ENCODE measurements around the gene HIP1R.
A peak's percentile ranks its signal among the peaks of the same experiment; 100 is the strongest.

The HIP1R gene

DNA sequence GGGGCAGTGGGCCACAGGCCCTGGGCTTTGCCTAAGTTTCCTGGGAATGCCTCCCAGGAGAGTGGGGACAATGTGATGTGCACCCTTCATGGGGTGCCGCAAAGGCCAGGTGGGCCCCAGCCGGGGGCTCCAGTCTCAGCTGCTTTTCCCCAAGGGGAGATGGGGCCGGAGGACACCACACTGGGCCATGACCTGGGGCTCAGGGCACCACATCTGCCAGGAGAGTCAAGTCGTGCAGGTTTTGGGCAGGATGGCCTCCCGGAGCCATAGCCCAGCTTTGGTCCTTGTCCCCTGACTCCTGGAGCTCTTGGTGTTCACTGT is 12.2 kb downstream of the HIP1R start:
- DNase-seq (ENCODE audit: low spot score), result no peak

DNA sequence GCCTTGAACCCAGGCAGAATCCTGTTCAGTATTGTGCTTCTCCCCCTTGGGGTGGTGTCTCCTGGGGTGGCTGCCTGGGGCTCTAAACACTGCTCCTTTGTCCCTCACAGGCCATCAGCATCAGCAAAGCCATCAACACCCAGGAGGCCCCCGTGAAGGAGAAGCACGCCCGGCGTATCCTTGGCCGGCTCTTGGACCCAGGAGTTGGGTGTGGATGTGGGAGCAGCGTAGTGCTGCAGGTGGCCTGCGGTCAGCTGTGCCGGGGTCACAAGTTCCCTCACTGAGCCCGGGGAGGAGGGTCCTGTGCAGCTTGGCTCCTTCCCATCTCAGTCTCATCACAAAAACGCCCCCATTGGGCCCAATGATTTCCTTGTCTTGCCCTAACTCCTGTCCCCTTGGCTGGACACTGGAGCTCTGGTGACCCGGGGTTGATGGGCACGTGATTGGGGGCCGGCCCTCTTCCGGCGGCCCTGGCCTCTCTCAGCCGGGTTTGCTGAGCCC is 12.7 kb downstream of the HIP1R start:
- no peak for DNase-seq (ENCODE audit: low spot score)

GRCh38 chr12:122848471-122849351 is 13.5 kb downstream of the HIP1R start:
- DNase-seq (ENCODE audit: low spot score), result no peak

- no peak for DNase-seq (ENCODE audit: low spot score)
Observed at GRCh38 chr12:122849352-122850047, 14.2 kb downstream of the HIP1R start.

DNA sequence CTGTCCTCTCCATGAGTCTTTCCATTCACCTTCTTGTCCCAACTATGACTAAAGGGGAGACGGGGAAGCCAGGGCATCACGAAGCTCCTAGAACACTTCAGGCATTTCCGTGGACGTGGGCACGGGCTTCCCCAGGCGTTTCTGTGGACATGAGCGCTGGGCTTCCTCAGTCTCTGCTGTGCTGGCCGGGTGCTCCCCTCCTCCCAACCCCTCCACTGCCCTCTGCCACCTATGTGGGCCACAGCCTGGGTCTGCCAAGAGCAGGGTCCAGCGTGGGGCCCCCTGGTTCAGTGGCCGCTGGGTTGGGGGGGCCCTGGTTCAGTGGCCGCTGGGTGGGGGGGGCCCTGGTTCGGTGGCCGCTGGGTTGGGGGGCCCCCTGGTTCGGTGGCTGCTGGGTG is 14.8 kb downstream of the HIP1R start:
- no peak for DNase-seq (ENCODE audit: low spot score)

- DNase-seq (ENCODE audit: low spot score), result no peak
Observed at GRCh38 chr12:122850695-122851350, 15.6 kb downstream of the HIP1R start.

GRCh38 chr12:122851820-122852219 is 16.6 kb downstream of the HIP1R start:
- no peak for DNase-seq (ENCODE audit: low spot score)

- no peak for DNase-seq (ENCODE audit: low spot score)
Observed at GRCh38 chr12:122852336-122853275, 17.3 kb downstream of the HIP1R start.

GRCh38 chr12:122853582-122854245 is 18.5 kb downstream of the HIP1R start:
- no peak for DNase-seq (ENCODE audit: low spot score)

DNA sequence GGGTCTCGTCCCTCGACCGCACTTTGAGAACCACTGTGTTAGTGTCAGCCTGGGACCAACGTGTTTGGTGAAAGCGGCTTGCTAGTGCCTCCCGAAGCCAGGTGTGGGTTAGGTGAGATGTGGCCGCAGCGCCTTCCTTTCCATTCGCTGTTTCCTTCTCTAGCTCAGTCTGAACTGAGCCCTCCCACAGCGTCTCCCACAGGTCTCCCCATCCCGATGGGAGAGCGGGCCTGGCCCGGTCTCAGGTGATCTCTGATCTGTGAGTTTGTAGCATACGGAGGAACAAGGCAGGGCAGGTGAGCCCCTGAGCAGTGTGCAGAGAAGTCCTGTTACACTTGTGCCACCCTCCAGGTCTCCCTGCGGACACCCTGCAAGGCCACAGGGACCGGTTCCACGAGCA is 19.3 kb downstream of the HIP1R start:
- DNase-seq (ENCODE audit: low spot score), result no peak

- DNase-seq (ENCODE audit: low spot score), result no peak
Observed at GRCh38 chr12:122855071-122855829, 20.0 kb downstream of the HIP1R start.

GRCh38 chr12:122855928-122856831 is 20.9 kb downstream of the HIP1R start:
- DNase-seq (ENCODE audit: low spot score), result no peak

DNA sequence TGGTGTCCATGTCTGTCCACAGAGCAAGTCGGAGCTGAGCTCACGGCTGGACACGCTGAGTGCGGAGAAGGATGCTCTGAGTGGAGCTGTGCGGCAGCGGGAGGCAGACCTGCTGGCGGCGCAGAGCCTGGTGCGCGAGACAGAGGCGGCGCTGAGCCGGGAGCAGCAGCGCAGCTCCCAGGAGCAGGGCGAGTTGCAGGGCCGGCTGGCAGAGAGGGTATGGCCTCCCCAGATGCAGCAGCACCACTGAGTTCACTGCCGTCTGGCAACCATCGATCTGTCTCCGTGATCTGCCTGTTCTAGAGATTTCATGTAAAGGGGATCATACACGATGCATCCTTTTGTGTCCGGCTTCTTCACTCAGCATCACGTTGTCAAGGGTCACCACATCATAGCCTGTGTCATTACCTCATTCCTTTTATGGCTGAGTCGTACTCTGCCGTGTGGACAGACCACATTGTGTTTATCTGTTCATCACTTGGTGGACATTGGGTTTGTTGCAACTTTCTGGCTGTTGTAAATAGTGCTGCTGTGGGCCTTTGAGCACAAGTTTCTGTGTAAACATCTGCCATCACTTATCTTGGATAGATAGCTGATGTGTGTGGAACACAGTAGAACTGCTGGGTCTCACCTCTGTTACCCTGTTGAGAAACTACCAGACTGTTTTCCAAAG is 21.9 kb downstream of the HIP1R start:
- DNase-seq (ENCODE audit: low spot score), result peak; percentile 52

DNA sequence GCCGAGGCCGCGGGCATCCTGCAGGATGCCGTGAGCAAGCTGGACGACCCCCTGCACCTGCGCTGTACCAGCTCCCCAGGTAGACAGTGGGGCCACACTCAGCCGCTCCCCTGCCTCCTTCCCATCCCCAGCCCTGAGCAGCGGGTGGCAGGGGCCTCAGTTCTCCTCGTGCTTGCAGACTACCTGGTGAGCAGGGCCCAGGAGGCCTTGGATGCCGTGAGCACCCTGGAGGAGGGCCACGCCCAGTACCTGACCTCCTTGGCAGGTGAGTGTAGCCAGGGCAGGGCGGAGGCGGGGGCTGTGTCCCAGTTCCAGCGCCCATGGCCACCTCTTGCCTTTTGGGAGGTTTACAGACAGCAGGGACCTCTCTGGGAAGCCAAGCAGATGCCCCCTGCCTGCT is 22.9 kb downstream of the HIP1R start:
- no peak for DNase-seq (ENCODE audit: low spot score)

- no peak for DNase-seq (ENCODE audit: low spot score)
Observed at GRCh38 chr12:122858591-122859302, 23.5 kb downstream of the HIP1R start.

DNA sequence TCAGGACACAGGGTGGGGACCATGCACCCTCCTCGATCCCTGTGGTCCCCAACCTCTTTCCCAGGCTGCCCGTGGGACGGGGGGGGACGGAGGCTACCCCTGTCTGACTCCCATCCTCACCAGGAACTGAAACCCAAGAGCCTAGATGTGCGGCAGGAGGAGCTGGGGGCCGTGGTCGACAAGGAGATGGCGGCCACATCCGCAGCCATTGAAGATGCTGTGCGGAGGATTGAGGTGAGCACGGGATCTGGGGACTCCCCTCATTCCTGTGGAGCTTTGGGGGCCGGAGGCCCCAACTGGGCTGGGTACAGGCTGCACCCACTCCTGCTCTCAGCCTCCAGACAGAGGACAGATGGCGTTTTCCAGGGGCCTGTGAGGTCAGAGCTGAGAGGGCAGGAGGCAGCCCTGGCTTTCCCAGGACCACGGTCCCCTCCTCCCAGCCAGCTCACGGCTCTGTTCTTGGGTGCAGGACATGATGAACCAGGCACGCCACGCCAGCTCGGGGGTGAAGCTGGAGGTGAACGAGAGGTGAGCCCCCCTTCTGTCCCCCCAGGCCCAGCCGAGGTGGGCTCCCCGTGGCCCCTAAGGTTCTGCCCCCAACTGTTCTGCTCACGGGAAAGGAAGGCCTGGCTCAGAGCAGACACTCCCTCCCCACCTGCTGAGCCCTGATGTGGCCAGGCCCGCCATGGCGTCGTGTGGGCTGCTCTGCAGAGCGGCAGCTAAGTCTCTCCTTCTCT is 24.2 kb downstream of the HIP1R start:
- no peak for DNase-seq (ENCODE audit: low spot score)

Data from HuH-7.5 (cell line).